Raji (cell line): ENCODE data around the gene TVP23C.

ENCODE experiments used
- POLR2A ChIP-seq: IDR thresholded peaks from 2 replicates; pipeline ENCODE4 v1.6.1; 2011; ENCODE audit warnings: low read depth, low read length, control low read depth; ENCODE audit not compliant: insufficient read depth

TVP23C gene

GRCh38 chr17:15475631-15476354 is 87.5 kb downstream of the TVP23C start:
- TF ChIP-seq POLR2A, result no peak

- TF ChIP-seq POLR2A, result no peak
Measured at GRCh38 chr17:15472891-15473290, 90.4 kb downstream of the TVP23C start.

- TF ChIP-seq POLR2A, result no peak
Measured at GRCh38 chr17:15470536-15470935, 92.7 kb downstream of the TVP23C start.

- no peak for TF ChIP-seq POLR2A
Measured at GRCh38 chr17:15469260-15469659, 94.0 kb downstream of the TVP23C start.

- no peak for TF ChIP-seq POLR2A
Measured at GRCh38 chr17:15468126-15468525, 95.2 kb downstream of the TVP23C start.

GRCh38 chr17:15467592-15467991 is 95.7 kb downstream of the TVP23C start, which contains the start of gene CDRT4:
Gene CDRT4 (minus strand): TSS chr17:15467621. CDS start chr17:15440238, 27,383 bp downstream.
- TF ChIP-seq POLR2A, result no peak

GRCh38 chr17:15466131-15466530 is 97.2 kb downstream of the TVP23C start:
- no peak for TF ChIP-seq POLR2A

GRCh38 chr17:15465045-15465701 is 98.1 kb downstream of the TVP23C start:
- no peak for TF ChIP-seq POLR2A

- TF ChIP-seq POLR2A, result no peak
Measured at GRCh38 chr17:15464231-15464985, 98.9 kb downstream of the TVP23C start.

GRCh38 chr17:15462976-15463772 is 100.1 kb downstream of the TVP23C start:
- TF ChIP-seq POLR2A, result no peak

- TF ChIP-seq POLR2A, result no peak
Measured at GRCh38 chr17:15457723-15458094, 105.6 kb downstream of the TVP23C start.

- TF ChIP-seq POLR2A, result no peak
Measured at GRCh38 chr17:15456972-15457722, 106.1 kb downstream of the TVP23C start.

- TF ChIP-seq POLR2A, result no peak
Measured at GRCh38 chr17:15456496-15456895, 106.8 kb downstream of the TVP23C start.

GRCh38 chr17:15454346-15454745 is 108.9 kb downstream of the TVP23C start:
- no peak for TF ChIP-seq POLR2A
